PC-9 (cell line): Measurements from ENCODE around the gene ARHGAP8. TPM values are rescaled to one million over a fixed set of nuclear protein-coding genes. Genes with fewer than 3 reads are reported as not detected.

Experiments
- BruUV-seq: library from RNA; stranded (reverse); fragments of 400-500 nt; replicated peaks from 2 replicates; lab custom pipeline; 2021; lab: Mats Ljungman, UMichigan
- CTCF ChIA-PET: fragments of 300-600 bp; sonication (Branson Sonifier 250); formaldehyde crosslinking; loops from one replicate; lab custom pipeline; 2022; ENCODE audit warnings: antibody characterized with exemption; lab: Charles Lee
- POLR2A ChIA-PET: fragments of 300-600 bp; sonication (Branson Sonifier 250); formaldehyde crosslinking; loops from one replicate; lab custom pipeline; 2022; ENCODE audit warnings: antibody characterized with exemption; ENCODE audit not compliant: unreplicated experiment; lab: Charles Lee
- DNase-seq, 2 experiments: peaks; one replicate each; pipeline versions ENCODE4 v3.0.0 to v3.0.0-alpha.2; 2015 to 2022; ENCODE audit warnings: mixed read lengths in 1 of 2
- H2AFZ ChIP-seq: fragments of 200-600 bp; sonication (generic); 2 replicates; pipeline ENCODE4 v1.8.1; 2017; ENCODE audit warnings: antibody characterized with exemption
- H3F3A ChIP-seq: fragments of 200-600 bp; sonication (generic); 2 replicates; pipeline ENCODE4 v1.8.1; 2017; ENCODE audit warnings: antibody characterized with exemption, mild to moderate bottlenecking, low read depth; ENCODE audit not compliant: insufficient read depth
- H3K27ac ChIP-seq: fragments of 200-600 bp; sonication (generic); 2 replicates; pipeline ENCODE4 v1.6.1; 2016; ENCODE audit warnings: mixed run types
- H3K27me3 ChIP-seq: fragments of 200-600 bp; sonication (generic); 2 replicates; pipeline ENCODE4 v1.6.1; 2016; ENCODE audit warnings: low read depth, mixed run types; ENCODE audit not compliant: insufficient read depth
- H3K36me3 ChIP-seq: fragments of 200-600 bp; sonication (generic); 2 replicates; pipeline ENCODE4 v1.6.1; 2016; ENCODE audit warnings: low read depth, mixed run types
- H3K4me1 ChIP-seq: fragments of 200-600 bp; sonication (generic); replicated peaks from 2 replicates; pipeline ENCODE4 v1.6.1; 2016; ENCODE audit warnings: mixed run types; ENCODE audit not compliant: insufficient read depth
- H3K4me2 ChIP-seq: fragments of 200-600 bp; sonication (generic); 2 replicates; pipeline ENCODE4 v1.6.1; 2017; ENCODE audit warnings: mixed run types
- H3K4me3 ChIP-seq: fragments of 200-600 bp; sonication (generic); 2 replicates; pipeline ENCODE4 v1.6.1; 2016; ENCODE audit warnings: mixed run types
- H3K79me2 ChIP-seq: fragments of 200-600 bp; sonication (generic); 2 replicates; pipeline ENCODE4 v1.6.1; 2017; ENCODE audit warnings: low read depth, mixed run types
- H3K9me2 ChIP-seq: fragments of 200-600 bp; sonication (generic); 2 replicates; pipeline ENCODE4 v1.8.1; 2017; ENCODE audit warnings: mild to moderate bottlenecking; ENCODE audit not compliant: insufficient read depth
- H3K9me3 ChIP-seq: fragments of 200-600 bp; sonication (generic); 2 replicates; pipeline ENCODE4 v1.8.1; 2016; ENCODE audit warnings: low read depth; ENCODE audit not compliant: insufficient read depth
- H4K20me1 ChIP-seq: fragments of 200-600 bp; sonication (generic); 2 replicates; pipeline ENCODE4 v1.8.1; 2017; ENCODE audit not compliant: insufficient read depth
- CTCF ChIP-seq: fragments of 200-600 bp; sonication (generic); conservative IDR thresholded peaks from 2 replicates; pipeline ENCODE4 v1.6.1; 2017; ENCODE audit warnings: mixed run types, antibody characterized with exemption, mild to moderate bottlenecking, moderate library complexity
- EZH2 ChIP-seq: fragments of 200-600 bp; sonication (generic); IDR thresholded peaks from 2 replicates; pipeline ENCODE4 v1.8.0; 2017; ENCODE audit warnings: antibody characterized with exemption, low read depth
- intact Hi-C: fragments of 100-400 bp; cut with micrococcal nuclease; formaldehyde crosslinking; loops from one replicate; pipeline ENCODE4 v1.10.0; 2022; ENCODE audit not compliant: unreplicated experiment
- total RNA-seq: library from RNA; stranded (reverse); gene quantifications from 2 replicates; pipeline ENCODE4 v1.2.3, GENCODE V29; 2021

ARHGAP8 gene
- total RNA-seq, 1 experiment from 2014 or later: 114 TPM

- DNase-seq: no peak
- ChIA-PET POLR2A (no interaction called here), CTCF (no interaction called here)
- H3K4me1 ChIP-seq: no peaks in the 10 kb centered on the region
- H3K9me3 ChIP-seq: no peaks in the 10 kb centered on the region; the same call in 1 of the 2 replicates
- peaks cover 58% of the 10 kb centered on the region for H4K20me1 ChIP-seq
- H3F3A ChIP-seq: peaks cover 3% of the 10 kb centered on the region; the same call in 1 of the 2 replicates
- no peak overlapping the region for H2AFZ ChIP-seq
- TF ChIP-seq EZH2: no peak
- TF ChIP-seq CTCF: no peak
- peaks cover 68% of the 10 kb centered on the region for H3K79me2 ChIP-seq
- no peaks in the 10 kb centered on the region for H3K9me2 ChIP-seq
- no TSS peak for BruUV-seq
- no peak overlapping the region for H3K4me3 ChIP-seq
- H3K27me3 ChIP-seq: no peaks in the 10 kb centered on the region
- H3K4me2 ChIP-seq: no peak overlapping the region
- intact Hi-C loops: no loop called here
- no peak overlapping the region for H3K27ac ChIP-seq
- 0 out of 2 replicates have a peak, but pooled peaks cover 6% of the 10 kb centered on the region for H3K36me3 ChIP-seq
Observed at GRCh38 chr22:44765571-44766285, 13.4 kb downstream of the ARHGAP8 start.

DNA sequence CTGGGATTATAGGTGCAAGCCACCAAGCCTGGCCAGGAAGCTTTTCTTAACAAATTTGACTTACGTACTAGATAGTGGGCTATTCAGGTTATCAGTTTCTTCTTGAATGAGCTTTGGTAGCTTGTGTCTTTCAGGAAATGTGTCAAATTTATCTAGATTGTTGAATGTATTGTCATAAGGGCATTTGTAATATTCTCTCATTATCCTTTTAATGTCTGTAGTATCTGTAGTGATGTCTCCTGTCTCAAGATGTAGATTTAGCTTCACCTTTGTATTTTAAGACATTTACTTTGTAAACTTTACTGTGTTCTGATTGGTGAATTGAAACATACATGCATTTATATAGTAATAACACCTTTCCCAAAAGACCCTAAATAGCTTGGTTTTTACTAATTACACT is 20.7 kb downstream of the ARHGAP8 start:
- POLR2A ChIA-PET: interaction anchor here (0.7 kb wide), 1 partner anchor 11 kb away, joined by 37 read pairs; no protein-coding TSS in a partner anchor
- BruUV-seq: no TSS peak

DNA sequence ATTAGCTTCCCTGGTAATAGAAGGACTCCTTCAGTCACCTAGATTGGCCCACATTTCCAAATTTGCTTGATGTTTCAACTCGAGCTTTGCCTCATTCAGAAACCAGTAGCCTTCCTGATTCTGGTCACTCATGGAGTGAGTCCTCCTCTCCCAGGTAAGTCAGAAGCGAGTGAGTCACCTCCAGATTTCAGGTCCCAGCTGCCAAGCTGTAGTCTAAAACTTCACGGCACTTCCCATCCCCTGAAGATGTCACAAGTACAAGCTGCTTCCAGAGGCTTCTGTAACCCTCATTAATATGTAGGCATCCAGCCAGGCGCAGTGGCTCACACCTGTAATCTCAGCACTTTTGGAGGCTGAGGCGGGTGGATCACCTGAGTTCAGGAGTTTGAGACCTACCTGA is 23.5 kb downstream of the ARHGAP8 start:
- H3K4me3 ChIP-seq: no peak overlapping the region
- intact Hi-C loops: no loop called here
- peaks cover 40% of the 10 kb centered on the region for H3K79me2 ChIP-seq
- ChIA-PET CTCF (no interaction called here), POLR2A (no interaction called here)
- no peaks in the 10 kb centered on the region for H3K4me1 ChIP-seq
- no TSS peak for BruUV-seq
- H3K9me3 ChIP-seq: no peaks in the 10 kb centered on the region
- peaks cover 10% of the 10 kb centered on the region; the same call in 1 of the 2 replicates for H3F3A ChIP-seq
- H3K27me3 ChIP-seq: no peaks in the 10 kb centered on the region
- peaks cover 56% of the 10 kb centered on the region for H4K20me1 ChIP-seq
- H3K27ac ChIP-seq: no peak overlapping the region
- no peak overlapping the region for H3K4me2 ChIP-seq
- 0 out of 2 replicates have a peak, but pooled peaks cover 4% of the 10 kb centered on the region for H3K36me3 ChIP-seq
- DNase-seq: no peak
- no peaks in the 10 kb centered on the region for H3K9me2 ChIP-seq
- no peak for TF ChIP-seq CTCF
- TF ChIP-seq EZH2: no peak
- no peak overlapping the region for H2AFZ ChIP-seq

More for the DNA sequence above, 20.7 kb downstream of the ARHGAP8 start:
- H2AFZ ChIP-seq: no peak overlapping the region
- H3K27me3 ChIP-seq: no peaks in the 10 kb centered on the region
- no peak for DNase-seq
- H3K9me3 ChIP-seq: no peaks in the 10 kb centered on the region; the same call in 1 of the 2 replicates
- no peak overlapping the region for H3K27ac ChIP-seq
- CTCF ChIA-PET: interaction anchor here (0.5 kb wide), 1 partner anchor 370 kb away, joined by 11 read pairs; no protein-coding TSS in a partner anchor
- no peaks in the 10 kb centered on the region for H3K4me1 ChIP-seq
- no peak overlapping the region for H3K4me2 ChIP-seq
- no peak overlapping the region for H3K4me3 ChIP-seq
- intact Hi-C loops: no loop called here
- TF ChIP-seq CTCF: no peak
- no peak for TF ChIP-seq EZH2
- peaks cover 54% of the 10 kb centered on the region for H3K79me2 ChIP-seq
- 0 out of 2 replicates have a peak, but pooled peaks cover 1% of the 10 kb centered on the region for H3K36me3 ChIP-seq
- peaks cover 48% of the 10 kb centered on the region for H4K20me1 ChIP-seq
- H3K9me2 ChIP-seq: no peaks in the 10 kb centered on the region
- H3F3A ChIP-seq: peaks cover 10% of the 10 kb centered on the region; the same call in 1 of the 2 replicates
